ENCODE results near the gene STAT4.

Gene STAT4

GRCh38 chr2:191173206-191173605 lies 22.4 kb upstream of the STAT4 start:
- no peak for DNase-seq

GRCh38 chr2:191171708-191172355 lies 21.0 kb upstream of the STAT4 start:
- DNase-seq, result no peak

GRCh38 chr2:191171286-191171685 lies 20.5 kb upstream of the STAT4 start:
- DNase-seq, result no peak

- DNase-seq, result no peak
Measured at GRCh38 chr2:191170773-191171172, 20.0 kb upstream of the STAT4 start.

- DNase-seq, result no peak
Measured at GRCh38 chr2:191170301-191170636, 19.5 kb upstream of the STAT4 start.

- DNase-seq, result no peak
Measured at GRCh38 chr2:191169456-191170300, 18.9 kb upstream of the STAT4 start.

- DNase-seq, result no peak
Measured at GRCh38 chr2:191167766-191168165, 17.0 kb upstream of the STAT4 start.

GRCh38 chr2:191166756-191167445 lies 16.1 kb upstream of the STAT4 start:
- no peak for DNase-seq

GRCh38 chr2:191166111-191166755 lies 15.4 kb upstream of the STAT4 start:
- no peak for DNase-seq

- peak in 3 of 6 experiments; percentile 33 to 75 (median 72) for DNase-seq
Measured at GRCh38 chr2:191165176-191165643, 14.4 kb upstream of the STAT4 start.

- no peak for DNase-seq
Measured at GRCh38 chr2:191158747-191159146, 8.0 kb upstream of the STAT4 start.

- DNase-seq, result no peak
Measured at GRCh38 chr2:191158193-191158592, 7.4 kb upstream of the STAT4 start.

- DNase-seq, result peak in 3 of 6 experiments; percentile 29 to 47 (median 44)
Measured at GRCh38 chr2:191155608-191156071, 4.8 kb upstream of the STAT4 start.

GRCh38 chr2:191153716-191154115 lies 2.9 kb upstream of the STAT4 start:
- no peak for DNase-seq

- no peak for DNase-seq
Measured at GRCh38 chr2:191152482-191153240, 1.9 kb upstream of the STAT4 start.

GRCh38 chr2:191151331-191151730 lies 537 bp upstream of the STAT4 start:
- peak in 1 of 6 experiments; percentile 34 for DNase-seq

- no peak for DNase-seq
Measured at GRCh38 chr2:191150230-191150599, 579 bp downstream of the STAT4 start.

GRCh38 chr2:191149391-191149790 lies 1.4 kb downstream of the STAT4 start:
- DNase-seq, result peak in 1 of 6 experiments; percentile 26

- peak in 3 of 6 experiments; percentile 65 to 73 (median 71) for DNase-seq
Measured at GRCh38 chr2:191148791-191149190, 2.0 kb downstream of the STAT4 start.

GRCh38 chr2:191148281-191148680 lies 2.5 kb downstream of the STAT4 start:
- no peak for DNase-seq

- no peak for DNase-seq
Measured at GRCh38 chr2:191145769-191146471, 4.9 kb downstream of the STAT4 start.

- no peak for DNase-seq
Measured at GRCh38 chr2:191144217-191144616, 6.6 kb downstream of the STAT4 start.

Measured in stimulated activated naive CD4-positive, alpha-beta T cell (primary cell).